NB4 (cell line): ENCODE data around the gene WDR5B.
"Not testable (repeated sequence)": the region's sequence is repeated elsewhere in the genome, so short reads cannot be mapped to it uniquely, and the experiment has no call there.

Experiments
- CTCF ChIP-seq: IDR thresholded peaks from one replicate; pipeline ENCODE4 v1.5.1; 2012; ENCODE audit warnings: low read depth, low read length
- MAX ChIP-seq: IDR thresholded peaks from 2 replicates; pipeline ENCODE4 v1.6.1; 2011; ENCODE audit warnings: low read depth, low read length
- POLR2A ChIP-seq: IDR thresholded peaks from 2 replicates; pipeline ENCODE4 v1.6.1; 2011; ENCODE audit warnings: mild to moderate bottlenecking; ENCODE audit not compliant: insufficient read length; ENCODE audit errors: extremely low read depth

GRCh38 chr3:122448218-122448617 is 32.4 kb upstream of the WDR5B start:
- TF ChIP-seq MAX, POLR2A, CTCF: not testable (repeated sequence)
